HL-60 (cell line): Measurements from ENCODE around the gene GFOD1.

ENCODE experiments used
- DNase-seq, 2 experiments: peaks; one replicate each; pipeline ENCODE4 v3.0.0-alpha.2; 2010 to 2020; ENCODE audit warnings: low read depth in 1 of 2, low spot score in 1 of 2
- H3K27ac ChIP-seq: fragments of 250-450 bp; sonication (Bioruptor Pico); replicated peaks from 2 replicates; pipeline ENCODE4 v1.5.1; 2020; ENCODE audit warnings: mild to moderate bottlenecking, moderate library complexity
- H3K27me3 ChIP-seq: fragments of 250-450 bp; sonication (Bioruptor Pico); 2 replicates; pipeline ENCODE4 v1.5.1; 2021; ENCODE audit warnings: mild to moderate bottlenecking, moderate library complexity; ENCODE audit not compliant: insufficient read depth, poor library complexity, severe bottlenecking
- H3K4me3 ChIP-seq: replicated peaks from 2 replicates; pipeline ENCODE4 v1.5.1; 2011; ENCODE audit warnings: mild to moderate bottlenecking, control low read depth, low read length; ENCODE audit not compliant: insufficient read depth
- GABPA ChIP-seq: IDR thresholded peaks from 2 replicates; pipeline ENCODE4 v1.6.1; 2012; ENCODE audit warnings: low read depth
- POLR2AphosphoS5 ChIP-seq: IDR thresholded peaks from 2 replicates; pipeline ENCODE4 v1.6.1; 2012; ENCODE audit warnings: low read depth
- SPI1 ChIP-seq: IDR thresholded peaks from 2 replicates; pipeline ENCODE4 v1.6.1; 2012; ENCODE audit warnings: low read depth, mild to moderate bottlenecking, borderline replicate concordance
- TF ChIP-seq, protein P1 (sequence below): IDR thresholded peaks from one replicate; pipeline ENCODE4 v1.5.1; 2011; ENCODE audit warnings: low read length, control low read depth, inconsistent platforms; ENCODE audit not compliant: insufficient read depth
- TF ChIP-seq, protein P2 (sequence below): IDR thresholded peaks from 2 replicates; pipeline ENCODE4 v1.6.1; 2012; ENCODE audit warnings: low read depth; ENCODE audit not compliant: insufficient replicate concordance

The GFOD1 gene

DNA sequence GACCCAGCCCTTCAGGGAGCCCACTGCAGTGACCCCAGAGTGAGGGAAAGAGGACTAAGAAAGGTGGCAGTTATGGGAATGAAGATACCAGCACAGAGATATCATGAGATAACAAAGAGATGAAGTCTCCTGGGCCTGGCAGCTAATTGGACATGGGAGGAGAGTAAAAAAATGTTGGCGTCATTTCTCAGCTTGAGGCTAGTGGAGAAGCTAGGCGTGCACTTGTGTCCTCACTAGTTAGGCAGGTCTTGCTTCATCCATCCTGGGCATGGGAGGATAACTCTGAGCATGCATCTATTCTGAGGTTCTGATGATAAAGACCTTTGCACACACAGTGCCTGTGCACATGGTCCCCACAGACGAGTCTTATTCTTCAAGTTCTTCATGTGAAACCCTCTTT lies 4.1 kb upstream of the GFOD1 start:
- TF ChIP-seq POLR2AphosphoS5 = no peak
- TF ChIP-seq, protein P1, sequence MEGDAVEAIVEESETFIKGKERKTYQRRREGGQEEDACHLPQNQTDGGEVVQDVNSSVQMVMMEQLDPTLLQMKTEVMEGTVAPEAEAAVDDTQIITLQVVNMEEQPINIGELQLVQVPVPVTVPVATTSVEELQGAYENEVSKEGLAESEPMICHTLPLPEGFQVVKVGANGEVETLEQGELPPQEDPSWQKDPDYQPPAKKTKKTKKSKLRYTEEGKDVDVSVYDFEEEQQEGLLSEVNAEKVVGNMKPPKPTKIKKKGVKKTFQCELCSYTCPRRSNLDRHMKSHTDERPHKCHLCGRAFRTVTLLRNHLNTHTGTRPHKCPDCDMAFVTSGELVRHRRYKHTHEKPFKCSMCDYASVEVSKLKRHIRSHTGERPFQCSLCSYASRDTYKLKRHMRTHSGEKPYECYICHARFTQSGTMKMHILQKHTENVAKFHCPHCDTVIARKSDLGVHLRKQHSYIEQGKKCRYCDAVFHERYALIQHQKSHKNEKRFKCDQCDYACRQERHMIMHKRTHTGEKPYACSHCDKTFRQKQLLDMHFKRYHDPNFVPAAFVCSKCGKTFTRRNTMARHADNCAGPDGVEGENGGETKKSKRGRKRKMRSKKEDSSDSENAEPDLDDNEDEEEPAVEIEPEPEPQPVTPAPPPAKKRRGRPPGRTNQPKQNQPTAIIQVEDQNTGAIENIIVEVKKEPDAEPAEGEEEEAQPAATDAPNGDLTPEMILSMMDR = no peak
- TF ChIP-seq, protein P2, sequence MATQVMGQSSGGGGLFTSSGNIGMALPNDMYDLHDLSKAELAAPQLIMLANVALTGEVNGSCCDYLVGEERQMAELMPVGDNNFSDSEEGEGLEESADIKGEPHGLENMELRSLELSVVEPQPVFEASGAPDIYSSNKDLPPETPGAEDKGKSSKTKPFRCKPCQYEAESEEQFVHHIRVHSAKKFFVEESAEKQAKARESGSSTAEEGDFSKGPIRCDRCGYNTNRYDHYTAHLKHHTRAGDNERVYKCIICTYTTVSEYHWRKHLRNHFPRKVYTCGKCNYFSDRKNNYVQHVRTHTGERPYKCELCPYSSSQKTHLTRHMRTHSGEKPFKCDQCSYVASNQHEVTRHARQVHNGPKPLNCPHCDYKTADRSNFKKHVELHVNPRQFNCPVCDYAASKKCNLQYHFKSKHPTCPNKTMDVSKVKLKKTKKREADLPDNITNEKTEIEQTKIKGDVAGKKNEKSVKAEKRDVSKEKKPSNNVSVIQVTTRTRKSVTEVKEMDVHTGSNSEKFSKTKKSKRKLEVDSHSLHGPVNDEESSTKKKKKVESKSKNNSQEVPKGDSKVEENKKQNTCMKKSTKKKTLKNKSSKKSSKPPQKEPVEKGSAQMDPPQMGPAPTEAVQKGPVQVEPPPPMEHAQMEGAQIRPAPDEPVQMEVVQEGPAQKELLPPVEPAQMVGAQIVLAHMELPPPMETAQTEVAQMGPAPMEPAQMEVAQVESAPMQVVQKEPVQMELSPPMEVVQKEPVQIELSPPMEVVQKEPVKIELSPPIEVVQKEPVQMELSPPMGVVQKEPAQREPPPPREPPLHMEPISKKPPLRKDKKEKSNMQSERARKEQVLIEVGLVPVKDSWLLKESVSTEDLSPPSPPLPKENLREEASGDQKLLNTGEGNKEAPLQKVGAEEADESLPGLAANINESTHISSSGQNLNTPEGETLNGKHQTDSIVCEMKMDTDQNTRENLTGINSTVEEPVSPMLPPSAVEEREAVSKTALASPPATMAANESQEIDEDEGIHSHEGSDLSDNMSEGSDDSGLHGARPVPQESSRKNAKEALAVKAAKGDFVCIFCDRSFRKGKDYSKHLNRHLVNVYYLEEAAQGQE = no peak
- no peak for TF ChIP-seq GABPA
- TF ChIP-seq SPI1 = no peak
- no peak overlapping the region for H3K27ac ChIP-seq
- no peak overlapping the region for H3K4me3 ChIP-seq
- DNase-seq = no peak
- no peaks in the 10 kb centered on the region for H3K27me3 ChIP-seq

DNA sequence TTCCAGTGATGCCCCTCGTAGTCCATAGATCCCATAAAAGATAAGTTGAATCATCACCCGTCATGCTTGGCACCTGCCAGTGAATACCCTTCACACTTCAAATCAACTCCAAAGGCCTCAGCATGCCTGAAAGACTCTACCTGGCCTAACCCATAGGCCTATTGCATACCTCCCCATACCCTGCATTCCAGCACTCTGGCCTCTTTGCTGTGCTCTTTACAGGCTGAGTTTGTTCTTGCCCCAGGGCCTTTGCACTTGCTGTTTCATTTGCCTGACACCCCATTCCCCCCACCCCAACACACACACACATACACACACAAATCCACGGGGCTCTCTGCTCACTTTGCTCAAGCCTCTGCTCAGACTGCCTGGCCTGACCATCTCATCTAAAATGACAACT lies 3.0 kb upstream of the GFOD1 start:
- no peak overlapping the region for H3K4me3 ChIP-seq
- TF ChIP-seq GABPA = no peak
- DNase-seq = no peak

DNA sequence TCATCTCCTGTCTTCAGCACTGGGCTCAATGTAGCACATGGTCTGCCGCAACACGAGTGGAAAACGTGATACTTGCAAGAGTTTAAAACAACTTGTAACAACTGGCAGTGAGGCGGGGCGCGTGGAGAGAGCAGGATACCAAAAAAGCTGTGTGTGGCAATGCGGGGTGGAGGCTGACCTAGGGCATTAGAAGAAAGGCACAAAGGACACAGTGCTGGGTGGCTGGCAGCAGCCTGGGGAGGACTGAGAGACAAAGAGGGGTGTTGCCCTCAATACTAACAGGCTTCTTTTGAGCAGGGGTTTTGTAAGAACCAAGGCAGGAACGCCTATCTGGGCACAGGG lies 1.5 kb upstream of the GFOD1 start:
- Histone ChIP-seq H3K27ac (no peak overlapping the region), H3K27me3 (no peaks in the 10 kb centered on the region), H3K4me3 (no peak overlapping the region)
- no peak for TF ChIP-seq POLR2AphosphoS5
- TF ChIP-seq, protein P1 = no peak
- DNase-seq = no peak

More for the DNA sequence above, 3.0 kb upstream of the GFOD1 start:
- Histone ChIP-seq H3K27me3 (no peaks in the 10 kb centered on the region), H3K27ac (no peak overlapping the region)

DNA sequence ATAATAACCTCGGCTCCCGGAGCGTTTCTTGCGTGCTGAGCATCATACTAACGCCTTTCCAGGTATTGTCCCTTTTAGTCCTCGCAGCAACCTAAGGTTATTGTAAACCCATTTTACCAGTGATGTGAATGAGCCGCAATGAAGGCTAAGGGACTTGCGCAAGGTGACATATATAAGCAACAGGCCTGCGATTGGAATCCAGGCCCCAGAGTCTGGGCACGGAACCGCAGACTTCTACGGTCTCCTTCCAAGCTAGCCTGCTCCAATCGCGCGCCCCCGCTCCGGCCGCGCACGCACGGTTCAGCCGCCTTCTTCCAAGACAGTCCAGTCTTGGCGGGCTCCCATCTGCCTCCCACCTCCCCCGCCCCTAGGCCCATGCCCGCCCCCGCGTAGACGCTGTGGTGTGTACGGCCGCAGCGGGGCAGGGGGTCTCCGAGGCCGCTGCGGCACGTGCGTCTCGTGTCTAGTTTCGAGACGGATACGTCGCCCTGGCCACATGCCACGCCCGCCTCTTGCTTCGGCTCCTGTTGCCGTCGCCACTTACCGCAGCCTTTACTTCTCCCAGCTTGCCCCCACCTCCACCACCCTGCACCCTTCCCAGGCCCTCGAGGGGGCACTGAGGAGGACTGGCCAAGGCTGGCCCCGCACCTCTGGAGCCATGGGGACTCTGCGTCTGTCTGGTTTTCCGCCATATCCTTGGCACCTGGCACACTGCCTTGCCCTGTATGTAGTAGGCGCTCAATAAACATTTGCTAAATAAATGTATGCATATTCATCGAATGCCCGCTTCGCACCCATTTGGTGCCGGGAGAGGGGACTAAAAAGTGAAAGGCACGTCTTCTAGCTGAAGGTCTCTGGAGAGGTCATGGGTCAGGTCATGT lies 855 bp upstream of the GFOD1 start:
- TF ChIP-seq, protein P1 = no peak
- no peak for TF ChIP-seq GABPA
- no peak for TF ChIP-seq SPI1
- TF ChIP-seq POLR2AphosphoS5 = no peak
- TF ChIP-seq, protein P2 = no peak
- peak overlapping the region; percentile 29; the same call in 1 of the 2 replicates for H3K27ac ChIP-seq
- DNase-seq = peak in 1 of 2 experiments; percentile 31
- H3K27me3 ChIP-seq = no peaks in the 10 kb centered on the region
- peak overlapping the region; percentile 50 for H3K4me3 ChIP-seq
